Suprapubic skin (tissue), 3 donors: ENCODE measurements around the gene ZGRF1.

Source experiments
- CTCF ChIP-seq, 2 donors: fragments of 200-600 bp in 1 of 2; fragments of 450-650 bp in 1 of 2; sonication (generic) in 1 of 2; IDR thresholded peaks; one replicate each; pipeline ENCODE4 v1.5.1; 2016 to 2019; ENCODE audit warnings: antibody characterized with exemption in 2 of 2, mild to moderate bottlenecking in 1 of 2, moderate library complexity in 1 of 2
- POLR2AphosphoS5 ChIP-seq, 3 donors: sonication (generic); formaldehyde crosslinking; IDR thresholded peaks; one replicate each; pipeline ENCODE4 v1.6.1; 2017; ENCODE audit warnings: antibody characterized with exemption in 3 of 3

DNA sequence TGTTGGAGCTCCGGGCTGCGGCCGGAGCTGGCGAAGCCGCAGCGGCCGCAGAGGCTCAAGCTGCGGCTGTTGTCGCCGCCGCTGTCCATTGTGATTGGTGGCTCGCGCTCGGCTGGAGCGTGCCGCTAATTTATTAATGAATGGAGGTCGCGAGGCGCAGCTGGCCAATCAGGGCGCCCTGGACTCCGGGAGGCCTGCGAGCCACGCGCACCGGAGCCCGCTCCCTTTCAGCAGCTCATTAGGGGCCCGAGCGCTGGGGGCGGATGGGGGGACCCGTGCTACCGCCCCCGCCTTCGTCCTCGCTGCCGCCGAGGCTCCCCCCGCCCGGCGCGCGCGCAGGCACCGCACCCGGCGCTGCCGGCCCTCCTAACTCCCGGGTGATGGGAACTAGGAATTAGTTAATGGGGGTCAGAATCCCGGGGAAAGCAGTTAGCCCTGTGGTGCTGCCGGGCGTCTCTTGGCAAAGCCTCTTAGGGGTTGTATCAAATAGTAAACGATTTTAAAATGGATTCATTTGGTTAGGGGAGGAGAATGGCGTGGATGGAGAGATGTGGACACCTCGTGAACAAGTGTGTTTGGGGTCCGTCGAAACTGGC, 120.1 kb downstream of the ZGRF1 start:
- TF ChIP-seq CTCF (IDR thresholded peaks at IDR 0.05) (no peak), POLR2AphosphoS5 (IDR thresholded peaks at IDR 0.05) (no peak)
